ENCODE measurements around the gene MTMR8. TPM values are rescaled to one million over a fixed set of nuclear protein-coding genes. Genes with fewer than 3 reads are reported as not detected.

The MTMR8 gene
- total RNA-seq, 1 experiment from 2014 or later = 1.1 TPM

DNA sequence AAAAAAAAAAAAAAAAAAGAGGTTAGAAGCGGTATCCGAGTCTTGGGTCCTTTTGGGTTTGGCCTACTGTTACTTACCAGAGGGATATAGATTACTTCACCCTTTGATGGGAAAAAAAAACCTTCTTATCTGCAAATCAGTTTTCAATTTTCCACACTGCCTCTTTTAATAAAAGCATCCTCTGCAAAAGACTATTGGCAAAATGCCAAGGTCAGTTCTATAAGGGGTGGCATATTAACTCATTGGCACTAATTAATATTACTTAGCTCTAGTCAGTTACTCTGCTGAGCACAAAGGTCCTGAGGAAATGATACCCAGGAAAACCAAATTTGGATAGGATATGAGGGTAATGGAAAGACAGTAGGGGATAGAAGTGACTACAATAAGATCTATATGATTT lies 44.3 kb upstream of the MTMR8 start:
- no peak for DNase-seq (ENCODE audit: low read depth, low spot score)
- Histone ChIP-seq H3K79me2 (ENCODE audit: insufficient read depth, low read length) (no peaks in the 10 kb centered on the region), H4K20me1 (ENCODE audit: insufficient read depth) (no peaks in the 10 kb centered on the region), H3K27ac (ENCODE audit: low read depth, low read length) (no peak overlapping the region), H3K9ac (ENCODE audit: low read length) (no peak overlapping the region), H3K36me3 (ENCODE audit: control insufficient read depth in 1 of 2, insufficient read depth in 2 of 2, low read length in 2 of 2) (no peaks in the 10 kb centered on the region), H2AFZ (ENCODE audit: low read depth, low read length, poor library complexity, severe bottlenecking) (no peak overlapping the region), H3K4me2 (ENCODE audit: low read length) (no peak overlapping the region), H3K9me2 (ENCODE audit: insufficient read depth) (no peaks in the 10 kb centered on the region), H3K9me3 (ENCODE audit: control insufficient read depth in 1 of 2, insufficient read depth in 1 of 2, low read depth in 1 of 2, low read length in 2 of 2) (no peaks in the 10 kb centered on the region), H3K4me3 (replicated peaks in 1 of 2; ENCODE audit: low read depth in 1 of 2, low read length in 2 of 2) (no peak overlapping the region), H3K27me3 (ENCODE audit: insufficient read depth, low read length) (no peaks in the 10 kb centered on the region), H3K4me1 (ENCODE audit: control insufficient read depth in 1 of 2, insufficient read depth in 2 of 2, low read length in 2 of 2) (no peaks in the 10 kb centered on the region)
- ATAC-seq = no peak
- ChIA-PET RAD21 (ENCODE audit: low non-redundant PET in 1 of 2, low total read pairs in 2 of 2, uncharacterized antibody in 2 of 2, unreplicated experiment in 2 of 2) (no interaction called here), CTCF (no interaction called here), POLR2A (no interaction called here)
- TF ChIP-seq, protein P1, sequence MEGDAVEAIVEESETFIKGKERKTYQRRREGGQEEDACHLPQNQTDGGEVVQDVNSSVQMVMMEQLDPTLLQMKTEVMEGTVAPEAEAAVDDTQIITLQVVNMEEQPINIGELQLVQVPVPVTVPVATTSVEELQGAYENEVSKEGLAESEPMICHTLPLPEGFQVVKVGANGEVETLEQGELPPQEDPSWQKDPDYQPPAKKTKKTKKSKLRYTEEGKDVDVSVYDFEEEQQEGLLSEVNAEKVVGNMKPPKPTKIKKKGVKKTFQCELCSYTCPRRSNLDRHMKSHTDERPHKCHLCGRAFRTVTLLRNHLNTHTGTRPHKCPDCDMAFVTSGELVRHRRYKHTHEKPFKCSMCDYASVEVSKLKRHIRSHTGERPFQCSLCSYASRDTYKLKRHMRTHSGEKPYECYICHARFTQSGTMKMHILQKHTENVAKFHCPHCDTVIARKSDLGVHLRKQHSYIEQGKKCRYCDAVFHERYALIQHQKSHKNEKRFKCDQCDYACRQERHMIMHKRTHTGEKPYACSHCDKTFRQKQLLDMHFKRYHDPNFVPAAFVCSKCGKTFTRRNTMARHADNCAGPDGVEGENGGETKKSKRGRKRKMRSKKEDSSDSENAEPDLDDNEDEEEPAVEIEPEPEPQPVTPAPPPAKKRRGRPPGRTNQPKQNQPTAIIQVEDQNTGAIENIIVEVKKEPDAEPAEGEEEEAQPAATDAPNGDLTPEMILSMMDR (IDR thresholded peaks at IDR 0.05 in 2 of 3, conservative IDR thresholded peaks at IDR 0.05 in 1 of 3; ENCODE audit: borderline replicate concordance in 1 of 3, insufficient read depth in 1 of 3, low read depth in 2 of 3, low read length in 2 of 3) = no peak
- TF ChIP-seq JUND (IDR thresholded peaks at IDR 0.05) (no peak), SRF (IDR thresholded peaks at IDR 0.05; ENCODE audit: low read depth) (no peak), SP1 (IDR thresholded peaks at IDR 0.05; ENCODE audit: low read depth) (no peak), ZNF274 (IDR thresholded peaks at IDR 0.05; ENCODE audit: low read depth, low read length) (no peak)
- TF ChIP-seq, protein P2, sequence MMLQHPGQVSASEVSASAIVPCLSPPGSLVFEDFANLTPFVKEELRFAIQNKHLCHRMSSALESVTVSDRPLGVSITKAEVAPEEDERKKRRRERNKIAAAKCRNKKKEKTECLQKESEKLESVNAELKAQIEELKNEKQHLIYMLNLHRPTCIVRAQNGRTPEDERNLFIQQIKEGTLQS (IDR thresholded peaks at IDR 0.05) = no peak
- no TSS peak for BruUV-seq (replicated peaks)
- intact Hi-C loops (cut with micrococcal nuclease) = no loop called here

DNA sequence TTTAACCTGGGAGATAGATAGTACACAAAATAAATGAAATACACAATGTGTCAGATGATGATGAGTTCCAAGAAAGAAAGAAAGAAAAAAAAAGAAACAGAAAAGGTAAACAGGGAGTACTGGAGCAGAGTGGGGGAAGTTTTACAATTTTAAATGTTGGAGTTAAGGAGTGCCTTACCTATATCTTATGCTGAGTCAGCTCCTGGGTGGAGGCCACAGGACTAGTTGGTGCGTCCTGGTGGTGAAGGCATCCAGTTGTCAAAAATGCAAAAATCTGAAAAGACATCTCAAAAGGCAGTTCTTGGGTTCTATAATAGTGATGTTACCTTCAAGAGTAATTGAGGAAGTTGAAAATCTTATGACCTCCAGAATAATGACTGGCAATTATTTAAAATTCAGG lies 42.4 kb upstream of the MTMR8 start:
- Histone ChIP-seq H3K4me2 (ENCODE audit: low read length) (no peak overlapping the region), H3K9ac (ENCODE audit: low read length) (no peak overlapping the region), H3K9me2 (ENCODE audit: insufficient read depth) (no peaks in the 10 kb centered on the region), H3K27me3 (ENCODE audit: insufficient read depth, low read length) (no peaks in the 10 kb centered on the region), H4K20me1 (ENCODE audit: insufficient read depth) (no peaks in the 10 kb centered on the region), H3K27ac (ENCODE audit: low read depth, low read length) (no peak overlapping the region), H3K9me3 (ENCODE audit: control insufficient read depth in 1 of 2, insufficient read depth in 1 of 2, low read depth in 1 of 2, low read length in 2 of 2) (no peaks in the 10 kb centered on the region), H3K4me1 (ENCODE audit: control insufficient read depth in 1 of 2, insufficient read depth in 2 of 2, low read length in 2 of 2) (no peaks in the 10 kb centered on the region), H2AFZ (ENCODE audit: low read depth, low read length, poor library complexity, severe bottlenecking) (no peak overlapping the region), H3K36me3 (ENCODE audit: control insufficient read depth in 1 of 2, insufficient read depth in 2 of 2, low read length in 2 of 2) (no peaks in the 10 kb centered on the region), H3K79me2 (ENCODE audit: insufficient read depth, low read length) (no peaks in the 10 kb centered on the region), H3K4me3 (replicated peaks in 1 of 2; ENCODE audit: low read depth in 1 of 2, low read length in 2 of 2) (no peak overlapping the region)
- intact Hi-C loops (cut with micrococcal nuclease) = no loop called here
- BruUV-seq (replicated peaks) = no TSS peak
- CTCF ChIA-PET = no interaction called here
- RAD21 ChIA-PET (ENCODE audit: low non-redundant PET in 1 of 2, low total read pairs in 2 of 2, uncharacterized antibody in 2 of 2, unreplicated experiment in 2 of 2) = no interaction called here
- DNase-seq (ENCODE audit: low read depth, low spot score) (no peak), ATAC-seq (no peak)
- POLR2A ChIA-PET = no interaction called here
- TF ChIP-seq YY1 (IDR thresholded peaks at IDR 0.05; ENCODE audit: extremely low read depth, insufficient replicate concordance, low read depth, low read length) (no peak), EZH2 (IDR thresholded peaks at IDR 0.05) (no peak), TCF7L2 (IDR thresholded peaks at IDR 0.05; ENCODE audit: borderline replicate concordance, extremely low read depth, insufficient read depth, insufficient read length) (no peak), EGR1 (IDR thresholded peaks at IDR 0.05; ENCODE audit: low read depth) (no peak)
- TF ChIP-seq, protein P1 (IDR thresholded peaks at IDR 0.05 in 2 of 3, conservative IDR thresholded peaks at IDR 0.05 in 1 of 3; ENCODE audit: borderline replicate concordance in 1 of 3, insufficient read depth in 1 of 3, low read depth in 2 of 3, low read length in 2 of 3) = no peak
- TF ChIP-seq, protein P3, sequence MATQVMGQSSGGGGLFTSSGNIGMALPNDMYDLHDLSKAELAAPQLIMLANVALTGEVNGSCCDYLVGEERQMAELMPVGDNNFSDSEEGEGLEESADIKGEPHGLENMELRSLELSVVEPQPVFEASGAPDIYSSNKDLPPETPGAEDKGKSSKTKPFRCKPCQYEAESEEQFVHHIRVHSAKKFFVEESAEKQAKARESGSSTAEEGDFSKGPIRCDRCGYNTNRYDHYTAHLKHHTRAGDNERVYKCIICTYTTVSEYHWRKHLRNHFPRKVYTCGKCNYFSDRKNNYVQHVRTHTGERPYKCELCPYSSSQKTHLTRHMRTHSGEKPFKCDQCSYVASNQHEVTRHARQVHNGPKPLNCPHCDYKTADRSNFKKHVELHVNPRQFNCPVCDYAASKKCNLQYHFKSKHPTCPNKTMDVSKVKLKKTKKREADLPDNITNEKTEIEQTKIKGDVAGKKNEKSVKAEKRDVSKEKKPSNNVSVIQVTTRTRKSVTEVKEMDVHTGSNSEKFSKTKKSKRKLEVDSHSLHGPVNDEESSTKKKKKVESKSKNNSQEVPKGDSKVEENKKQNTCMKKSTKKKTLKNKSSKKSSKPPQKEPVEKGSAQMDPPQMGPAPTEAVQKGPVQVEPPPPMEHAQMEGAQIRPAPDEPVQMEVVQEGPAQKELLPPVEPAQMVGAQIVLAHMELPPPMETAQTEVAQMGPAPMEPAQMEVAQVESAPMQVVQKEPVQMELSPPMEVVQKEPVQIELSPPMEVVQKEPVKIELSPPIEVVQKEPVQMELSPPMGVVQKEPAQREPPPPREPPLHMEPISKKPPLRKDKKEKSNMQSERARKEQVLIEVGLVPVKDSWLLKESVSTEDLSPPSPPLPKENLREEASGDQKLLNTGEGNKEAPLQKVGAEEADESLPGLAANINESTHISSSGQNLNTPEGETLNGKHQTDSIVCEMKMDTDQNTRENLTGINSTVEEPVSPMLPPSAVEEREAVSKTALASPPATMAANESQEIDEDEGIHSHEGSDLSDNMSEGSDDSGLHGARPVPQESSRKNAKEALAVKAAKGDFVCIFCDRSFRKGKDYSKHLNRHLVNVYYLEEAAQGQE (IDR thresholded peaks at IDR 0.05; ENCODE audit: low read depth) = no peak
